Measurements from ENCODE around the gene PCID2.

Gene PCID2

GRCh38 chr13:113202912-113203311, 5.6 kb downstream of the PCID2 start:
- no peak overlapping the region for H3K4me3 ChIP-seq (ENCODE audit: low read length)
- H2BK5ac ChIP-seq (ENCODE audit: low read length), result no peak overlapping the region
- no peak overlapping the region for H3K27ac ChIP-seq (ENCODE audit: low read depth, low read length)
- H3K79me2 ChIP-seq (ENCODE audit: control insufficient read depth, insufficient read depth, low read length), result peaks cover 71% of the 10 kb centered on the region
- no peak overlapping the region for H4K8ac ChIP-seq (ENCODE audit: low read depth, low read length)
- no peaks in the 10 kb centered on the region for H3K4me1 ChIP-seq (ENCODE audit: control insufficient read depth, low read depth, low read length)
- no peak for DNase-seq
- H2BK120ac ChIP-seq (ENCODE audit: low read depth, low read length), result no peak overlapping the region
- no peak overlapping the region for H4K5ac ChIP-seq (ENCODE audit: low read length)
- no peak overlapping the region for H3K4ac ChIP-seq (ENCODE audit: low read depth, low read length)
- no peak overlapping the region for H2BK15ac ChIP-seq (replicated peaks; ENCODE audit: low read depth)
- H3K56ac ChIP-seq (ENCODE audit: low read length), result no peak overlapping the region
- no peaks in the 10 kb centered on the region for H3K27me3 ChIP-seq (ENCODE audit: insufficient read depth, low read length, poor library complexity)
- no CpG with 5 or more reads among the region's 4 CpGs for WGBS (ENCODE audit: extremely low coverage, insufficient coverage, low lambda C conversion rate)
- H3K4me2 ChIP-seq (ENCODE audit: low read length), result no peak overlapping the region
- H3K36me3 ChIP-seq (ENCODE audit: control insufficient read depth, insufficient read depth, low read length), result peaks cover 1% of the 10 kb centered on the region
- H3K23ac ChIP-seq (ENCODE audit: low read length), result no peak overlapping the region
- no peak overlapping the region for H3K9ac ChIP-seq (ENCODE audit: low read length)
- peaks cover 12% of the 10 kb centered on the region for H3K79me1 ChIP-seq (ENCODE audit: low read length)
- no peak overlapping the region for H2AK5ac ChIP-seq (ENCODE audit: low read length)
- H3K18ac ChIP-seq (ENCODE audit: low read length), result no peak overlapping the region

- Histone ChIP-seq H3K23ac (ENCODE audit: low read length) (no peak overlapping the region), H3K79me1 (ENCODE audit: low read length) (peaks cover 12% of the 10 kb centered on the region), H3K4me3 (ENCODE audit: low read length) (no peak overlapping the region), H3K36me3 (ENCODE audit: control insufficient read depth, insufficient read depth, low read length) (peaks cover 8% of the 10 kb centered on the region), H3K9ac (ENCODE audit: low read length) (no peak overlapping the region), H2BK5ac (ENCODE audit: low read length) (no peak overlapping the region), H2BK15ac (replicated peaks; ENCODE audit: low read depth) (no peak overlapping the region), H2AK5ac (ENCODE audit: low read length) (no peak overlapping the region), H3K4ac (ENCODE audit: low read depth, low read length) (no peak overlapping the region), H3K4me2 (ENCODE audit: low read length) (no peak overlapping the region), H3K4me1 (ENCODE audit: control insufficient read depth, low read depth, low read length) (no peaks in the 10 kb centered on the region), H4K5ac (ENCODE audit: low read length) (no peak overlapping the region), H3K56ac (ENCODE audit: low read length) (no peak overlapping the region), H3K79me2 (ENCODE audit: control insufficient read depth, insufficient read depth, low read length) (peaks cover 62% of the 10 kb centered on the region), H4K8ac (ENCODE audit: low read depth, low read length) (no peak overlapping the region), H3K27me3 (ENCODE audit: insufficient read depth, low read length, poor library complexity) (no peaks in the 10 kb centered on the region), H3K18ac (ENCODE audit: low read length) (no peak overlapping the region), H2BK120ac (ENCODE audit: low read depth, low read length) (no peak overlapping the region), H3K27ac (ENCODE audit: low read depth, low read length) (no peak overlapping the region)
- WGBS (ENCODE audit: extremely low coverage, insufficient coverage, low lambda C conversion rate), result no CpG with 5 or more reads among the region's 2 CpGs
- DNase-seq, result no peak
Measured at GRCh38 chr13:113201815-113202214, 6.7 kb downstream of the PCID2 start.

- H3K56ac ChIP-seq (ENCODE audit: low read length), result no peak overlapping the region
- no peaks in the 10 kb centered on the region for H3K27me3 ChIP-seq (ENCODE audit: insufficient read depth, low read length, poor library complexity)
- no peak overlapping the region for H3K4ac ChIP-seq (ENCODE audit: low read depth, low read length)
- no peak overlapping the region for H3K4me3 ChIP-seq (ENCODE audit: low read length)
- H3K18ac ChIP-seq (ENCODE audit: low read length), result no peak overlapping the region
- no peak overlapping the region for H2BK15ac ChIP-seq (replicated peaks; ENCODE audit: low read depth)
- no peak overlapping the region for H4K8ac ChIP-seq (ENCODE audit: low read depth, low read length)
- WGBS (ENCODE audit: extremely low coverage, insufficient coverage, low lambda C conversion rate), result no CpG with 5 or more reads among the region's 9 CpGs
- H4K5ac ChIP-seq (ENCODE audit: low read length), result no peak overlapping the region
- no peak overlapping the region for H2BK5ac ChIP-seq (ENCODE audit: low read length)
- H3K4me1 ChIP-seq (ENCODE audit: control insufficient read depth, low read depth, low read length), result no peaks in the 10 kb centered on the region
- no peak overlapping the region for H3K9ac ChIP-seq (ENCODE audit: low read length)
- peaks cover 9% of the 10 kb centered on the region for H3K36me3 ChIP-seq (ENCODE audit: control insufficient read depth, insufficient read depth, low read length)
- peaks cover 19% of the 10 kb centered on the region for H3K79me2 ChIP-seq (ENCODE audit: control insufficient read depth, insufficient read depth, low read length)
- H3K23ac ChIP-seq (ENCODE audit: low read length), result no peak overlapping the region
- no peak overlapping the region for H3K27ac ChIP-seq (ENCODE audit: low read depth, low read length)
- no peak for DNase-seq
- peaks cover 7% of the 10 kb centered on the region for H3K79me1 ChIP-seq (ENCODE audit: low read length)
- no peak overlapping the region for H2BK120ac ChIP-seq (ENCODE audit: low read depth, low read length)
- no peak overlapping the region for H3K4me2 ChIP-seq (ENCODE audit: low read length)
- H2AK5ac ChIP-seq (ENCODE audit: low read length), result no peak overlapping the region
Measured at GRCh38 chr13:113196970-113197737, 11.3 kb downstream of the PCID2 start.

GRCh38 chr13:113195360-113195759, 13.1 kb downstream of the PCID2 start:
- Histone ChIP-seq H3K36me3 (ENCODE audit: control insufficient read depth, insufficient read depth, low read length) (peaks cover 9% of the 10 kb centered on the region), H3K4me2 (ENCODE audit: low read length) (no peak overlapping the region), H3K27me3 (ENCODE audit: insufficient read depth, low read length, poor library complexity) (no peaks in the 10 kb centered on the region), H3K56ac (ENCODE audit: low read length) (no peak overlapping the region), H3K23ac (ENCODE audit: low read length) (no peak overlapping the region), H3K27ac (ENCODE audit: low read depth, low read length) (no peak overlapping the region), H3K4ac (ENCODE audit: low read depth, low read length) (no peak overlapping the region), H3K4me3 (ENCODE audit: low read length) (no peak overlapping the region), H3K79me2 (ENCODE audit: control insufficient read depth, insufficient read depth, low read length) (peaks cover 10% of the 10 kb centered on the region), H3K18ac (ENCODE audit: low read length) (no peak overlapping the region), H2AK5ac (ENCODE audit: low read length) (no peak overlapping the region), H2BK120ac (ENCODE audit: low read depth, low read length) (no peak overlapping the region), H2BK15ac (replicated peaks; ENCODE audit: low read depth) (no peak overlapping the region), H4K5ac (ENCODE audit: low read length) (no peak overlapping the region), H3K79me1 (ENCODE audit: low read length) (peaks cover 5% of the 10 kb centered on the region), H4K8ac (ENCODE audit: low read depth, low read length) (no peak overlapping the region), H3K4me1 (ENCODE audit: control insufficient read depth, low read depth, low read length) (no peaks in the 10 kb centered on the region), H3K9ac (ENCODE audit: low read length) (no peak overlapping the region), H2BK5ac (ENCODE audit: low read length) (no peak overlapping the region)
- DNase-seq, result no peak
- WGBS (ENCODE audit: extremely low coverage, insufficient coverage, low lambda C conversion rate), result no CpG with 5 or more reads among the region's 6 CpGs

GRCh38 chr13:113192902-113193301, 15.6 kb downstream of the PCID2 start:
- no peak for DNase-seq
- WGBS (ENCODE audit: extremely low coverage, insufficient coverage, low lambda C conversion rate), result no CpG with 5 or more reads among the region's 2 CpGs
- no peak overlapping the region for H3K4me2 ChIP-seq (ENCODE audit: low read length)

GRCh38 chr13:113192279-113192678, 16.2 kb downstream of the PCID2 start:
- Histone ChIP-seq H3K79me1 (ENCODE audit: low read length) (peaks cover 3% of the 10 kb centered on the region), H3K4me2 (ENCODE audit: low read length) (no peak overlapping the region), H3K36me3 (ENCODE audit: control insufficient read depth, insufficient read depth, low read length) (peaks cover 6% of the 10 kb centered on the region), H3K4me1 (ENCODE audit: control insufficient read depth, low read depth, low read length) (no peaks in the 10 kb centered on the region), H2BK15ac (replicated peaks; ENCODE audit: low read depth) (no peak overlapping the region), H3K18ac (ENCODE audit: low read length) (no peak overlapping the region), H3K23ac (ENCODE audit: low read length) (no peak overlapping the region), H3K27ac (ENCODE audit: low read depth, low read length) (no peak overlapping the region), H3K79me2 (ENCODE audit: control insufficient read depth, insufficient read depth, low read length) (no peaks in the 10 kb centered on the region), H2BK5ac (ENCODE audit: low read length) (no peak overlapping the region), H3K27me3 (ENCODE audit: insufficient read depth, low read length, poor library complexity) (no peaks in the 10 kb centered on the region), H3K9ac (ENCODE audit: low read length) (no peak overlapping the region), H4K5ac (ENCODE audit: low read length) (no peak overlapping the region), H2BK120ac (ENCODE audit: low read depth, low read length) (no peak overlapping the region), H2AK5ac (ENCODE audit: low read length) (no peak overlapping the region), H3K4ac (ENCODE audit: low read depth, low read length) (no peak overlapping the region), H3K4me3 (ENCODE audit: low read length) (no peak overlapping the region), H3K56ac (ENCODE audit: low read length) (no peak overlapping the region), H4K8ac (ENCODE audit: low read depth, low read length) (no peak overlapping the region)
- no peak for DNase-seq
- WGBS (ENCODE audit: extremely low coverage, insufficient coverage, low lambda C conversion rate), result no CpG with 5 or more reads among the region's 4 CpGs

More at GRCh38 chr13:113192902-113193301, 15.6 kb downstream of the PCID2 start:
- Histone ChIP-seq H3K9ac (ENCODE audit: low read length) (no peak overlapping the region), H3K4me3 (ENCODE audit: low read length) (no peak overlapping the region), H3K23ac (ENCODE audit: low read length) (no peak overlapping the region), H2AK5ac (ENCODE audit: low read length) (no peak overlapping the region), H3K18ac (ENCODE audit: low read length) (no peak overlapping the region), H2BK5ac (ENCODE audit: low read length) (no peak overlapping the region), H3K79me1 (ENCODE audit: low read length) (peaks cover 3% of the 10 kb centered on the region), H3K4me1 (ENCODE audit: control insufficient read depth, low read depth, low read length) (no peaks in the 10 kb centered on the region), H3K27me3 (ENCODE audit: insufficient read depth, low read length, poor library complexity) (no peaks in the 10 kb centered on the region), H2BK120ac (ENCODE audit: low read depth, low read length) (no peak overlapping the region), H2BK15ac (replicated peaks; ENCODE audit: low read depth) (no peak overlapping the region), H3K4ac (ENCODE audit: low read depth, low read length) (no peak overlapping the region), H4K8ac (ENCODE audit: low read depth, low read length) (no peak overlapping the region), H3K56ac (ENCODE audit: low read length) (no peak overlapping the region), H4K5ac (ENCODE audit: low read length) (no peak overlapping the region), H3K27ac (ENCODE audit: low read depth, low read length) (no peak overlapping the region), H3K36me3 (ENCODE audit: control insufficient read depth, insufficient read depth, low read length) (peaks cover 7% of the 10 kb centered on the region), H3K79me2 (ENCODE audit: control insufficient read depth, insufficient read depth, low read length) (no peaks in the 10 kb centered on the region)
